HS-5 (cell line): ENCODE measurements around the gene NFIX.

Source experiments
- DNase-seq: peaks from one replicate; pipeline ENCODE4 v3.0.0-alpha.2; 2012; ENCODE audit warnings: low read depth

NFIX gene

GRCh38 chr19:13008926-13009787, 13.9 kb downstream of the NFIX start:
- DNase-seq: no peak

- no peak for DNase-seq
Measured at GRCh38 chr19:13010038-13010991, 15.0 kb downstream of the NFIX start.

- no peak for DNase-seq
Measured at GRCh38 chr19:13010992-13011652, 15.8 kb downstream of the NFIX start.

GRCh38 chr19:13011653-13012389, 16.5 kb downstream of the NFIX start:
- no peak for DNase-seq

- no peak for DNase-seq
Measured at GRCh38 chr19:13012390-13012689, 17.1 kb downstream of the NFIX start.

GRCh38 chr19:13012690-13013608, 17.7 kb downstream of the NFIX start:
- peak; percentile 65 for DNase-seq

GRCh38 chr19:13013649-13014048, 18.4 kb downstream of the NFIX start:
- no peak for DNase-seq

GRCh38 chr19:13014101-13014920, 19.0 kb downstream of the NFIX start:
- DNase-seq: no peak

- no peak for DNase-seq
Measured at GRCh38 chr19:13014921-13015280, 19.6 kb downstream of the NFIX start.

GRCh38 chr19:13015361-13016223, 20.3 kb downstream of the NFIX start:
- DNase-seq: no peak

- DNase-seq: no peak
Measured at GRCh38 chr19:13016245-13016627, 21.0 kb downstream of the NFIX start.

- DNase-seq: no peak
Measured at GRCh38 chr19:13016628-13017305, 21.5 kb downstream of the NFIX start.

GRCh38 chr19:13017306-13018034, 22.2 kb downstream of the NFIX start:
- no peak for DNase-seq

GRCh38 chr19:13018035-13018914, 23.0 kb downstream of the NFIX start:
- DNase-seq: no peak

GRCh38 chr19:13019332-13019731, 24.1 kb downstream of the NFIX start:
- DNase-seq: no peak

- no peak for DNase-seq
Measured at GRCh38 chr19:13020002-13020414, 24.7 kb downstream of the NFIX start.
